Loucy (cell line): ENCODE data around the gene PPHLN1.

ENCODE experiments used
- CTCF ChIP-seq: fragments of 200-600 bp; sonication (generic); conservative IDR thresholded peaks from 2 replicates; pipeline ENCODE4 v1.5.1; 2014; ENCODE audit warnings: mild to moderate bottlenecking, antibody characterized with exemption, low read length
- EZH2phosphoT487 ChIP-seq: fragments of 200-600 bp; IDR thresholded peaks from 2 replicates; pipeline ENCODE4 v1.6.1; 2018; ENCODE audit warnings: antibody characterized with exemption, mild to moderate bottlenecking, moderate library complexity, borderline replicate concordance

DNA sequence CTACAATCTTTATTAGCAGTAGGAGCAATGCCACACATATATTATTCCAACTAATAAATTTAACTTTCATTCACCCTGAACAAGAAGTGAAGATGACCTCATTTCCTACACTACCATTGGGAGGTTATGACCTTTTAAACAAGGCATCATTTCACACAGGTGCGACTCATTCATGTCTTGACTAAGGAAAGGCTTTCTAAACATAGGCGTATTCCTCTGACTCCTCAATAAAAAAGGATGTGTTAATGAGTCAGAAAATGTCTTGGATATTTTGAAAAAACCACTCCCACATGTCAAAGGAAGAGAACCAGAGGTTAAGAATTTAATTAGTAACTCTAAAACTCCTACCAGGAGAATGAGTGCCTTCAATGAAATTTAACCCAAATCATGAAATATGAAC is 148.4 kb downstream of the PPHLN1 start:
- TF ChIP-seq CTCF: no peak
- no peak for TF ChIP-seq EZH2phosphoT487
